NCI-H748 (cell line): ENCODE measurements around the gene HFM1.

Source experiments
- DNase-seq: peaks from one replicate; lab custom pipeline; 2025; ENCODE audit not compliant: unreplicated experiment; lab: John Stamatoyannopoulos, UW

The HFM1 gene

GRCh38 chr1:91244737-91245136 lies 159.9 kb downstream of the HFM1 start:
- no peak for DNase-seq

GRCh38 chr1:91243171-91243570 lies 161.5 kb downstream of the HFM1 start:
- DNase-seq: no peak

- no peak for DNase-seq
These were observed 170.5 kb downstream of the HFM1 start for GRCh38 chr1:91234181-91234580.

- DNase-seq: peak; percentile 16
These were observed 177.9 kb downstream of the HFM1 start for GRCh38 chr1:91226741-91227140.

GRCh38 chr1:91224878-91225277 lies 179.8 kb downstream of the HFM1 start:
- DNase-seq: no peak

- no peak for DNase-seq
These were observed 183.6 kb downstream of the HFM1 start for GRCh38 chr1:91221017-91221416.

GRCh38 chr1:91217911-91218310 lies 186.7 kb downstream of the HFM1 start:
- DNase-seq: no peak
